ENCODE results near the gene UCHL1.
A peak's percentile ranks its signal among the peaks of the same experiment; 100 is the strongest.

Gene UCHL1

GRCh38 chr4:41256740-41257256, at the start of gene UCHL1:
Gene UCHL1, plus strand, starts transcription at chr4:41256928. Its CDS starts 49 bp downstream, at chr4:41256977.
- peaks cover 31% of the 10 kb centered on the region for H3K4me1 ChIP-seq (ENCODE audit: control insufficient read depth, low read length)
- H3K4me3 ChIP-seq (ENCODE audit: low read length): peak within 1 kb of the TSS; percentile 95
- peaks cover 39% of the 10 kb centered on the region for H3K79me2 ChIP-seq (ENCODE audit: control insufficient read depth, low read length)
- peaks cover 7% of the 10 kb centered on the region for H3K27me3 ChIP-seq (ENCODE audit: control insufficient read depth, low read length)
- H3F3A ChIP-seq (ENCODE audit: control insufficient read depth, insufficient read depth): peaks cover 7% of the 10 kb centered on the region
- no peaks in the 10 kb centered on the region for H3K9me3 ChIP-seq (ENCODE audit: control insufficient read depth, insufficient read depth, low read length)
- H3K27ac ChIP-seq (ENCODE audit: low read depth, low read length): peak within 1 kb of the TSS; percentile 67
- H4K20me1 ChIP-seq (ENCODE audit: control insufficient read depth, insufficient read depth, low read depth, low read length): peaks cover 15% of the 10 kb centered on the region; the same call in 1 of the 2 replicates
- peak within 1 kb of the TSS; percentile 93 for H3K4me2 ChIP-seq (ENCODE audit: low read length)
- H3K9me2 ChIP-seq (replicated peaks; ENCODE audit: control insufficient read depth, low read length): no peaks in the 10 kb centered on the region
- no peak for TF ChIP-seq EZH2phosphoT487 (IDR thresholded peaks at IDR 0.05; ENCODE audit: borderline replicate concordance, low read length)
- no peak for TF ChIP-seq CTCF (IDR thresholded peaks at IDR 0.05; ENCODE audit: low read depth, low read length, poor library complexity, severe bottlenecking)
- H3K36me3 ChIP-seq (ENCODE audit: control insufficient read depth, low read length): peaks cover 44% of the 10 kb centered on the region

GRCh38 chr4:41207291-41207831, 49.4 kb upstream of the UCHL1 start:
- Histone ChIP-seq H3K4me1 (ENCODE audit: control insufficient read depth, low read length) (peaks cover 7% of the 10 kb centered on the region), H4K20me1 (ENCODE audit: control insufficient read depth, insufficient read depth, low read depth, low read length) (peaks cover 4% of the 10 kb centered on the region), H3K9me3 (ENCODE audit: control insufficient read depth, insufficient read depth, low read length) (no peaks in the 10 kb centered on the region), H3K79me2 (ENCODE audit: control insufficient read depth, low read length) (peaks cover 98% of the 10 kb centered on the region), H3K36me3 (ENCODE audit: control insufficient read depth, low read length) (peaks cover 4% of the 10 kb centered on the region; the same call in 1 of the 2 replicates), H3K4me3 (ENCODE audit: low read length) (no peak overlapping the region), H3K9me2 (replicated peaks; ENCODE audit: control insufficient read depth, low read length) (no peaks in the 10 kb centered on the region), H3K4me2 (ENCODE audit: low read length) (no peak overlapping the region), H3F3A (ENCODE audit: control insufficient read depth, insufficient read depth) (no peaks in the 10 kb centered on the region), H3K27ac (ENCODE audit: low read depth, low read length) (no peak overlapping the region), H3K27me3 (ENCODE audit: control insufficient read depth, low read length) (no peaks in the 10 kb centered on the region)
- TF ChIP-seq EZH2phosphoT487 (IDR thresholded peaks at IDR 0.05; ENCODE audit: borderline replicate concordance, low read length): no peak
- no peak for TF ChIP-seq CTCF (IDR thresholded peaks at IDR 0.05; ENCODE audit: low read depth, low read length, poor library complexity, severe bottlenecking)

GRCh38 chr4:41209187-41209586, 47.5 kb upstream of the UCHL1 start:
- H3K4me3 ChIP-seq (ENCODE audit: low read length): no peak overlapping the region
- peaks cover 4% of the 10 kb centered on the region; the same call in 1 of the 2 replicates for H3K36me3 ChIP-seq (ENCODE audit: control insufficient read depth, low read length)
- H3K4me1 ChIP-seq (ENCODE audit: control insufficient read depth, low read length): peaks cover 15% of the 10 kb centered on the region
- peaks cover 98% of the 10 kb centered on the region for H3K79me2 ChIP-seq (ENCODE audit: control insufficient read depth, low read length)
- H3K27me3 ChIP-seq (ENCODE audit: control insufficient read depth, low read length): no peaks in the 10 kb centered on the region
- H3K4me2 ChIP-seq (ENCODE audit: low read length): no peak overlapping the region
- H3F3A ChIP-seq (ENCODE audit: control insufficient read depth, insufficient read depth): no peaks in the 10 kb centered on the region
- no peaks in the 10 kb centered on the region for H3K9me2 ChIP-seq (replicated peaks; ENCODE audit: control insufficient read depth, low read length)
- TF ChIP-seq EZH2phosphoT487 (IDR thresholded peaks at IDR 0.05; ENCODE audit: borderline replicate concordance, low read length) (no peak), CTCF (IDR thresholded peaks at IDR 0.05; ENCODE audit: low read depth, low read length, poor library complexity, severe bottlenecking) (no peak)
- H4K20me1 ChIP-seq (ENCODE audit: control insufficient read depth, insufficient read depth, low read depth, low read length): peaks cover 4% of the 10 kb centered on the region; the same call in 1 of the 2 replicates
- H3K27ac ChIP-seq (ENCODE audit: low read depth, low read length): no peak overlapping the region
- H3K9me3 ChIP-seq (ENCODE audit: control insufficient read depth, insufficient read depth, low read length): no peaks in the 10 kb centered on the region
